Neuronal stem cell (in vitro differentiated cells): ENCODE results near the gene MAD1L1.
A peak's percentile ranks its signal among the peaks of the same experiment; 100 is the strongest.

ENCODE experiments used
- DNase-seq: peaks from one replicate; pipeline ENCODE4 v3.0.0-alpha.2; 2013; ENCODE audit warnings: low spot score
- H2AFZ ChIP-seq: one replicate; pipeline ENCODE4 v1.6.1; 2013; ENCODE audit warnings: mild to moderate bottlenecking, low read length, inconsistent platforms
- H2AK5ac ChIP-seq: 2 replicates; pipeline ENCODE4 v1.6.1; 2013; ENCODE audit warnings: low read depth, mild to moderate bottlenecking, inconsistent platforms, low read length, moderate library complexity, mixed read lengths
- H2BK120ac ChIP-seq: 2 replicates; pipeline ENCODE4 v1.6.1; 2013; ENCODE audit warnings: low read depth, mild to moderate bottlenecking, inconsistent platforms, low read length, moderate library complexity, mixed read lengths
- H2BK12ac ChIP-seq: one replicate; pipeline ENCODE4 v1.6.1; 2013; ENCODE audit warnings: low read length, inconsistent platforms
- H2BK15ac ChIP-seq: 2 replicates; pipeline ENCODE4 v1.6.1; 2013; ENCODE audit warnings: mild to moderate bottlenecking, low read length, inconsistent platforms, mixed read lengths
- H2BK5ac ChIP-seq: one replicate; pipeline ENCODE4 v1.6.1; 2013; ENCODE audit warnings: inconsistent platforms, mild to moderate bottlenecking, low read length, moderate library complexity
- H3K14ac ChIP-seq: one replicate; pipeline ENCODE4 v1.6.1; 2013; ENCODE audit warnings: low read length, inconsistent platforms
- H3K18ac ChIP-seq: 2 replicates; pipeline ENCODE4 v1.6.1; 2013; ENCODE audit warnings: low read length, inconsistent platforms
- H3K23ac ChIP-seq: 2 replicates; pipeline ENCODE4 v1.6.1; 2013; ENCODE audit warnings: low read depth, mild to moderate bottlenecking, mixed read lengths, low read length, inconsistent platforms; ENCODE audit not compliant: poor library complexity
- H3K27ac ChIP-seq: replicated peaks from 3 replicates; pipeline ENCODE4 v1.5.1; 2013; ENCODE audit warnings: low read length, inconsistent platforms
- H3K27me3 ChIP-seq, 3 experiments: 2 replicates each; pipeline ENCODE4 v1.6.1; 2013; ENCODE audit warnings: low read length in 3 of 3, mild to moderate bottlenecking in 2 of 3, inconsistent platforms in 1 of 3, low read depth in 1 of 3, mixed read lengths in 1 of 3, moderate library complexity in 1 of 3; ENCODE audit not compliant: control insufficient read depth in 3 of 3, insufficient read depth in 3 of 3
- H3K36me3 ChIP-seq, 2 donors: replicated peaks in 1 of 2; 2 replicates each; pipeline ENCODE4 v1.6.1; 2013; ENCODE audit warnings: low read length in 2 of 2; ENCODE audit not compliant: control insufficient read depth in 2 of 2, insufficient read depth in 2 of 2
- H3K4ac ChIP-seq: 2 replicates; pipeline ENCODE4 v1.6.1; 2013; ENCODE audit warnings: inconsistent platforms, mild to moderate bottlenecking, low read length, moderate library complexity
- H3K4me1 ChIP-seq, 2 donors: 1 replicate in 1 of 2; 2 replicates in 1 of 2; pipeline ENCODE4 v1.6.1; 2013; ENCODE audit warnings: low read length in 2 of 2, low read depth in 1 of 2; ENCODE audit not compliant: control insufficient read depth in 2 of 2, insufficient read depth in 1 of 2
- H3K4me2 ChIP-seq: one replicate; pipeline ENCODE4 v1.6.1; 2013; ENCODE audit warnings: mild to moderate bottlenecking, low read length, inconsistent platforms; ENCODE audit not compliant: insufficient read depth, poor library complexity, severe bottlenecking
- H3K4me3 ChIP-seq, 2 donors: 2 replicates each; pipeline ENCODE4 v1.5.1; 2013; ENCODE audit warnings: low read length in 2 of 2, mild to moderate bottlenecking in 2 of 2, inconsistent platforms in 1 of 2, moderate library complexity in 1 of 2
- H3K79me1 ChIP-seq: one replicate; pipeline ENCODE4 v1.6.1; 2013; ENCODE audit warnings: low read depth, mild to moderate bottlenecking, inconsistent platforms, low read length, moderate library complexity
- H3K9ac ChIP-seq: one replicate; pipeline ENCODE4 v1.6.1; 2013; ENCODE audit warnings: mild to moderate bottlenecking, low read depth, low read length, inconsistent platforms; ENCODE audit not compliant: poor library complexity
- H3K9me3 ChIP-seq, 2 donors: replicated peaks in 1 of 2; 2 replicates each; pipeline versions ENCODE3 to v1.6.1; 2013; ENCODE audit warnings: low read length in 2 of 2, mild to moderate bottlenecking in 2 of 2, inconsistent platforms in 1 of 2, low read depth in 1 of 2, mixed read lengths in 1 of 2, moderate library complexity in 1 of 2; ENCODE audit not compliant: control insufficient read depth in 2 of 2, insufficient read depth in 1 of 2
- H4K8ac ChIP-seq: one replicate; pipeline ENCODE4 v1.6.1; 2013; ENCODE audit warnings: low read depth, mild to moderate bottlenecking, inconsistent platforms, low read length, moderate library complexity
- H4K91ac ChIP-seq: one replicate; pipeline ENCODE4 v1.6.1; 2013; ENCODE audit warnings: low read length, low read depth, mild to moderate bottlenecking, inconsistent platforms; ENCODE audit not compliant: poor library complexity
- WGBS, 2 donors: extraction: QIAGEN DNeasy Blood & Tissue Kit; methylation state at CpG; one replicate each; pipeline ENCODE4 v1.1.7; 2013; ENCODE audit warnings: missing lambda C conversion rate in 2 of 2, mixed read lengths in 1 of 2; ENCODE audit not compliant: insufficient read length in 2 of 2, insufficient replicate concordance in 1 of 2; ENCODE audit errors: extremely low coverage in 2 of 2; 5-methylcytosine and 5-hydroxymethylcytosine counted together

The MAD1L1 gene

GRCh38 chr7:2043316-2044039, 189.3 kb downstream of the MAD1L1 start:
- H3K4me2 ChIP-seq: no peak overlapping the region

GRCh38 chr7:2042650-2043049, 190.1 kb downstream of the MAD1L1 start:
- no peak overlapping the region for H2BK15ac ChIP-seq
- no peak overlapping the region for H3K9ac ChIP-seq
- H3K36me3 ChIP-seq: peaks cover 7 to 9% of the 10 kb centered on the region in 2 donors
- H3K18ac ChIP-seq: no peak overlapping the region
- no peak overlapping the region for H4K8ac ChIP-seq
- H3K9me3 ChIP-seq: peaks cover 9 to 22% of the 10 kb centered on the region in 2 donors
- no peak overlapping the region for H2BK5ac ChIP-seq
- H3K4me2 ChIP-seq: no peak overlapping the region
- H3K4me1 ChIP-seq: peaks cover 0 to 12% of the 10 kb centered on the region in 2 donors
- no peak overlapping the region for H2AFZ ChIP-seq
- H2AK5ac ChIP-seq: no peak overlapping the region
- H2BK120ac ChIP-seq: no peak overlapping the region
- H3K23ac ChIP-seq: no peak overlapping the region
- no peak overlapping the region for H3K27ac ChIP-seq
- H3K4me3 ChIP-seq: no peak overlapping the region
- H3K14ac ChIP-seq: no peak overlapping the region
- no peak overlapping the region for H4K91ac ChIP-seq
- no peak for DNase-seq
- no peak overlapping the region for H3K4ac ChIP-seq
- WGBS, 2 donors: no CpG with 5 or more reads among the region's 15 CpGs
- peaks cover 6% of the 10 kb centered on the region for H3K79me1 ChIP-seq
- H2BK12ac ChIP-seq: no peak overlapping the region
- H3K27me3 ChIP-seq: peaks cover 0 to 2% (median 0%) of the 10 kb centered on the region in 3 experiments

More at GRCh38 chr7:2043316-2044039, 189.3 kb downstream of the MAD1L1 start:
- no peak overlapping the region for H3K14ac ChIP-seq
- peak overlapping the region; percentile 9 for H3K9ac ChIP-seq
- H3K79me1 ChIP-seq: peaks cover 8% of the 10 kb centered on the region
- no peak overlapping the region for H3K27ac ChIP-seq
- peak overlapping the region; percentile 48 for H3K23ac ChIP-seq
- H3K4ac ChIP-seq: no peak overlapping the region
- DNase-seq: no peak
- H3K9me3 ChIP-seq: peaks cover 14 to 22% of the 10 kb centered on the region in 2 donors
- no peak overlapping the region for H2AK5ac ChIP-seq
- peak overlapping the region; percentile 48 for H2BK5ac ChIP-seq
- H3K4me1 ChIP-seq: peaks cover 0 to 12% of the 10 kb centered on the region in 2 donors
- no peak overlapping the region for H4K91ac ChIP-seq
- no peak overlapping the region for H3K18ac ChIP-seq
- H4K8ac ChIP-seq: no peak overlapping the region
- no peak overlapping the region for H2BK120ac ChIP-seq
- no peak overlapping the region for H3K4me3 ChIP-seq
- H3K36me3 ChIP-seq: peaks cover 7 to 11% of the 10 kb centered on the region in 2 donors
- no peak overlapping the region for H2AFZ ChIP-seq
- no CpG with 5 or more reads among the region's 32 CpGs for WGBS, 2 donors
- H2BK15ac ChIP-seq: no peak overlapping the region
- H2BK12ac ChIP-seq: no peak overlapping the region
- peaks cover 0 to 2% (median 0%) of the 10 kb centered on the region in 3 experiments for H3K27me3 ChIP-seq

GRCh38 chr7:2041496-2042367, 191.0 kb downstream of the MAD1L1 start:
- no peak overlapping the region for H4K91ac ChIP-seq
- peak overlapping the region in 1 of 2 donors; percentile 66 for H3K4me3 ChIP-seq
- H2BK5ac ChIP-seq: no peak overlapping the region
- H3K27me3 ChIP-seq: peaks cover 0 to 2% (median 0%) of the 10 kb centered on the region in 3 experiments
- H4K8ac ChIP-seq: no peak overlapping the region
- H3K27ac ChIP-seq: no peak overlapping the region
- H3K4me1 ChIP-seq: peaks cover 0 to 15% of the 10 kb centered on the region in 2 donors
- peak overlapping the region; percentile 81 for H3K23ac ChIP-seq
- no peak overlapping the region for H2AFZ ChIP-seq
- peak overlapping the region; percentile 26 for H3K9ac ChIP-seq
- H3K36me3 ChIP-seq: peaks cover 7% of the 10 kb centered on the region in 2 donors
- no peak overlapping the region for H3K4me2 ChIP-seq
- peaks cover 9 to 22% of the 10 kb centered on the region in 2 donors for H3K9me3 ChIP-seq
- no peak overlapping the region for H2BK15ac ChIP-seq
- H2BK120ac ChIP-seq: no peak overlapping the region
- H2BK12ac ChIP-seq: no peak overlapping the region
- no peak overlapping the region for H3K4ac ChIP-seq
- DNase-seq: no peak
- no peak overlapping the region for H3K18ac ChIP-seq
- WGBS, 2 donors: no CpG with 5 or more reads among the region's 26 CpGs
- peak overlapping the region; percentile 25 for H3K14ac ChIP-seq
- no peak overlapping the region for H2AK5ac ChIP-seq
- H3K79me1 ChIP-seq: peaks cover 4% of the 10 kb centered on the region

- no peak overlapping the region for H2BK120ac ChIP-seq
- H2BK5ac ChIP-seq: no peak overlapping the region
- H3K4me2 ChIP-seq: no peak overlapping the region
- no peaks in the 10 kb centered on the region for H3K79me1 ChIP-seq
- DNase-seq: no peak
- no peak overlapping the region for H3K4ac ChIP-seq
- H3K9me3 ChIP-seq: peaks cover 9 to 22% of the 10 kb centered on the region in 2 donors
- H3K36me3 ChIP-seq: peaks cover 7% of the 10 kb centered on the region in 2 donors
- peak overlapping the region; percentile 16 for H3K23ac ChIP-seq
- no peak overlapping the region for H4K91ac ChIP-seq
- no peak overlapping the region for H2BK15ac ChIP-seq
- H3K18ac ChIP-seq: no peak overlapping the region
- H3K4me3 ChIP-seq: no peak overlapping the region
- no peak overlapping the region for H3K9ac ChIP-seq
- H2AK5ac ChIP-seq: no peak overlapping the region
- H3K27me3 ChIP-seq: peaks cover 0 to 2% (median 0%) of the 10 kb centered on the region in 3 experiments
- no peak overlapping the region for H3K14ac ChIP-seq
- no peak overlapping the region for H4K8ac ChIP-seq
- no peak overlapping the region for H2AFZ ChIP-seq
- H2BK12ac ChIP-seq: no peak overlapping the region
- H3K27ac ChIP-seq: no peak overlapping the region
- peaks cover 0 to 15% of the 10 kb centered on the region in 2 donors for H3K4me1 ChIP-seq
- WGBS, 2 donors: no CpG with 5 or more reads among the region's 6 CpGs
Observed at GRCh38 chr7:2040893-2041270, 191.9 kb downstream of the MAD1L1 start.
